GM18907 (cell line): ENCODE measurements around the gene LGI2.
"Not testable (repeated sequence)": the region's sequence is repeated elsewhere in the genome, so short reads cannot be mapped to it uniquely, and the experiment has no call there.

Source experiments
- ATAC-seq: cut with Tn5 transposase; IDR thresholded peaks from one replicate; pipeline ENCODE4 v1.9.1; 2021; ENCODE audit warnings: mild to moderate bottlenecking, moderate library complexity; ENCODE audit not compliant: unreplicated experiment

LGI2 gene

GRCh38 chr4:25030277-25031076, at the start of gene LGI2:
TSS of gene LGI2 (minus strand) at chr4:25030946. CDS start at chr4:25030693, 253 bp downstream.
- no peak for ATAC-seq

GRCh38 chr4:25078523-25078922, 47.8 kb upstream of the LGI2 start:
- ATAC-seq: no peak

- no peak for ATAC-seq
Measured at GRCh38 chr4:25076625-25077398, 46.1 kb upstream of the LGI2 start.

- no peak for ATAC-seq
Measured at GRCh38 chr4:25075851-25076250, 45.1 kb upstream of the LGI2 start.

GRCh38 chr4:25075129-25075528, 44.4 kb upstream of the LGI2 start:
- ATAC-seq: no peak

GRCh38 chr4:25070545-25070944, 39.8 kb upstream of the LGI2 start:
- ATAC-seq: no peak

- ATAC-seq: no peak
Measured at GRCh38 chr4:25069014-25069413, 38.3 kb upstream of the LGI2 start.

GRCh38 chr4:25068386-25068785, 37.6 kb upstream of the LGI2 start:
- no peak for ATAC-seq

- ATAC-seq: no peak
Measured at GRCh38 chr4:25065932-25066590, 35.3 kb upstream of the LGI2 start.

- no peak for ATAC-seq
Measured at GRCh38 chr4:25065431-25065858, 34.7 kb upstream of the LGI2 start.

GRCh38 chr4:25064447-25064846, 33.7 kb upstream of the LGI2 start:
- ATAC-seq: not testable (repeated sequence)

GRCh38 chr4:25063116-25063515, 32.4 kb upstream of the LGI2 start:
- no peak for ATAC-seq

GRCh38 chr4:25062098-25062497, 31.4 kb upstream of the LGI2 start:
- ATAC-seq: no peak

GRCh38 chr4:25061602-25062001, 30.9 kb upstream of the LGI2 start:
- no peak for ATAC-seq

GRCh38 chr4:25060963-25061340, 30.2 kb upstream of the LGI2 start:
- no peak for ATAC-seq

GRCh38 chr4:25060241-25060962, 29.7 kb upstream of the LGI2 start:
- no peak for ATAC-seq

GRCh38 chr4:25059791-25060190, 29.0 kb upstream of the LGI2 start:
- no peak for ATAC-seq

GRCh38 chr4:25058796-25059195, 28.1 kb upstream of the LGI2 start:
- no peak for ATAC-seq

GRCh38 chr4:25057299-25057698, 26.6 kb upstream of the LGI2 start:
- no peak for ATAC-seq

GRCh38 chr4:25052037-25052436, 21.3 kb upstream of the LGI2 start:
- ATAC-seq: not testable (repeated sequence)

- ATAC-seq: no peak
Measured at GRCh38 chr4:25051534-25051933, 20.8 kb upstream of the LGI2 start.
